Liver (tissue), 9 donors: ENCODE measurements around the gene ZNF212. TPM values are rescaled to one million over a fixed set of nuclear protein-coding genes. Genes with fewer than 3 reads are reported as not detected.

Experiments used
- DNase-seq: peaks from one replicate; pipeline ENCODE4 v3.0.0-alpha.2; 2017; ENCODE audit warnings: low spot score
- H3K27ac ChIP-seq, 2 donors: one replicate each; pipeline ENCODE4 v1.7.0; 2013; ENCODE audit warnings: inconsistent platforms in 2 of 2, low read length in 2 of 2, control low read depth in 1 of 2, low read depth in 1 of 2, mild to moderate bottlenecking in 1 of 2
- H3K27me3 ChIP-seq, 4 donors: one replicate each; pipeline versions ENCODE4 v1.6.1 to v1.7.0; 2013; ENCODE audit warnings: low read length in 3 of 4, inconsistent platforms in 1 of 4, mild to moderate bottlenecking in 1 of 4, moderate library complexity in 1 of 4; ENCODE audit not compliant: control insufficient read depth in 4 of 4, insufficient read depth in 4 of 4
- H3K36me3 ChIP-seq, 4 donors: one replicate each; pipeline versions ENCODE4 v1.6.1 to v1.7.0; 2013; ENCODE audit warnings: low read length in 3 of 4, mild to moderate bottlenecking in 3 of 4, low read depth in 1 of 4, moderate library complexity in 1 of 4; ENCODE audit not compliant: control insufficient read depth in 4 of 4, insufficient read depth in 3 of 4
- H3K4me1 ChIP-seq, 4 donors: one replicate each; pipeline versions ENCODE4 v1.6.1 to v1.7.0; 2013; ENCODE audit warnings: low read length in 3 of 4, mild to moderate bottlenecking in 3 of 4, moderate library complexity in 1 of 4; ENCODE audit not compliant: control insufficient read depth in 4 of 4, insufficient read depth in 4 of 4
- H3K4me3 ChIP-seq, 3 donors: one replicate each; pipeline versions ENCODE4 v1.6.1 to v1.7.0; 2013; ENCODE audit warnings: low read length in 3 of 3, control low read depth in 1 of 3, low read depth in 1 of 3, mild to moderate bottlenecking in 1 of 3
- H3K9ac ChIP-seq, 2 donors: one replicate each; pipeline ENCODE4 v1.7.0; 2013; ENCODE audit warnings: low read length in 2 of 2, mild to moderate bottlenecking in 2 of 2, moderate library complexity in 2 of 2, control low read depth in 1 of 2, low read depth in 1 of 2
- H3K9me3 ChIP-seq, 4 donors: one replicate each; pipeline versions ENCODE4 v1.6.1 to v1.7.0; 2013; ENCODE audit warnings: low read length in 3 of 4; ENCODE audit not compliant: control insufficient read depth in 4 of 4
- ATF3 ChIP-seq: IDR thresholded peaks from 2 replicates; pipeline ENCODE4 v1.6.1; 2016; ENCODE audit warnings: antibody characterized with exemption
- CTCF ChIP-seq: fragments of 150-350 bp; IDR thresholded peaks from 2 replicates; pipeline ENCODE4 v1.5.1; 2017; ENCODE audit warnings: improper control_type of control experiment, low read depth, low read length; ENCODE audit not compliant: missing input control
- EGR1 ChIP-seq, 2 donors: IDR thresholded peaks; 2 replicates each; pipeline ENCODE4 v1.6.1; 2016 to 2018; ENCODE audit warnings: antibody characterized with exemption in 2 of 2, low read depth in 2 of 2
- FOXA1 ChIP-seq: IDR thresholded peaks from 2 replicates; pipeline ENCODE4 v1.6.1; 2016; ENCODE audit warnings: antibody characterized with exemption
- FOXA2 ChIP-seq: IDR thresholded peaks from 2 replicates; pipeline ENCODE4 v1.6.1; 2016; ENCODE audit warnings: antibody characterized with exemption
- GABPA ChIP-seq, 2 donors: IDR thresholded peaks in 1 of 2; conservative IDR thresholded peaks in 1 of 2; 2 replicates each; pipeline ENCODE4 v1.6.1; 2016; ENCODE audit warnings: antibody characterized with exemption in 2 of 2, mild to moderate bottlenecking in 1 of 2, moderate library complexity in 1 of 2
- HNF4A ChIP-seq, 2 donors: conservative IDR thresholded peaks; 2 replicates each; pipeline ENCODE4 v1.6.1; 2016; ENCODE audit warnings: antibody characterized with exemption in 2 of 2, mild to moderate bottlenecking in 2 of 2
- HNF4G ChIP-seq: IDR thresholded peaks from 2 replicates; pipeline ENCODE4 v1.6.1; 2016; ENCODE audit warnings: antibody characterized with exemption
- JUND ChIP-seq, 2 donors: IDR thresholded peaks; 2 replicates each; pipeline ENCODE4 v1.6.1; 2016; ENCODE audit warnings: antibody characterized with exemption in 2 of 2
- MAX ChIP-seq: IDR thresholded peaks from 2 replicates; pipeline ENCODE4 v1.6.1; 2016; ENCODE audit warnings: antibody characterized with exemption
- NR2F2 ChIP-seq: IDR thresholded peaks from 2 replicates; pipeline ENCODE4 v1.6.1; 2016; ENCODE audit warnings: antibody characterized with exemption
- RAD21 ChIP-seq, 2 donors: IDR thresholded peaks; 2 replicates each; pipeline ENCODE4 v1.6.1; 2016; ENCODE audit warnings: antibody characterized with exemption in 2 of 2, mild to moderate bottlenecking in 2 of 2
- REST ChIP-seq: IDR thresholded peaks from 2 replicates; pipeline ENCODE4 v1.6.1; 2016; ENCODE audit warnings: antibody characterized with exemption, mild to moderate bottlenecking
- RXRA ChIP-seq, 2 donors: IDR thresholded peaks; 2 replicates each; pipeline ENCODE4 v1.6.1; 2017 to 2018; ENCODE audit warnings: antibody characterized with exemption in 2 of 2, mild to moderate bottlenecking in 1 of 2
- SP1 ChIP-seq: IDR thresholded peaks from 2 replicates; pipeline ENCODE4 v1.6.1; 2018; ENCODE audit warnings: antibody characterized with exemption, mild to moderate bottlenecking
- TAF1 ChIP-seq: conservative IDR thresholded peaks from 2 replicates; pipeline ENCODE4 v1.6.1; 2016; ENCODE audit warnings: antibody characterized with exemption, mild to moderate bottlenecking
- YY1 ChIP-seq: IDR thresholded peaks from 2 replicates; pipeline ENCODE4 v1.6.1; 2016; ENCODE audit warnings: antibody characterized with exemption, mild to moderate bottlenecking
- ZBTB33 ChIP-seq: IDR thresholded peaks from 2 replicates; pipeline ENCODE4 v1.6.1; 2016; ENCODE audit warnings: antibody characterized with exemption
- WGBS: extraction: QIAGEN DNeasy Blood & Tissue Kit; methylation state at CpG from one replicate; pipeline ENCODE4 v1.1.7; 2013; 5-methylcytosine and 5-hydroxymethylcytosine counted together
- polyA plus RNA-seq, 2 donors: library from polyadenylated mRNA; stranded (reverse) in 1 of 2; unstranded in 1 of 2; fragments of 200-250 nt in 1 of 2; fragments of >200 nt in 1 of 2; fragmentation: Nextera tagmentation in 1 of 2; extraction: Ambion mirVana in 1 of 2; gene quantifications; one replicate each; pipeline versions ENCODE4 v1.2.1 to v1.2.3, GENCODE V29; 2013 to 2015
- total RNA-seq, 2 donors: library from RNA; depleted of rRNA; stranded (reverse); fragments of >200 nt; gene quantifications; one replicate each; pipeline ENCODE4 v1.2.3, GENCODE V29; 2014
- donor health status: healthy.
- donor health status: healthy.
- donor health status: healthy.
- donor health status: healthy.
- donor health status: healthy.

Gene ZNF212
- total and polyA plus RNA-seq, 4 donors: 3.4 to 4.9 (median 3.7) TPM

GRCh38 chr7:149293946-149294633, 54.6 kb downstream of the ZNF212 start:
- H3K4me1 ChIP-seq: no peaks in the 10 kb centered on the region
- peaks cover 0 to 5% (median 2%) of the 10 kb centered on the region in 4 donors for H3K36me3 ChIP-seq
- no peak for TF ChIP-seq NR2F2
- no peak for TF ChIP-seq EGR1 (IDR thresholded peaks at IDR 0.05; ENCODE audit: low read depth in 2 of 2)
- no peak for TF ChIP-seq ZBTB33
- TF ChIP-seq GABPA (IDR thresholded peaks at IDR 0.05 in 1 of 2, conservative IDR thresholded peaks at IDR 0.05 in 1 of 2): no peak
- WGBS: 96% methylated on average over 15 of the region's 15 CpGs
- H3K27ac ChIP-seq: no peak overlapping the region
- DNase-seq: no peak
- H3K9me3 ChIP-seq: peaks cover 0 to 2% (median 0%) of the 10 kb centered on the region in 4 donors
- H3K27me3 ChIP-seq: no peaks in the 10 kb centered on the region
- no peak overlapping the region for H3K9ac ChIP-seq
- H3K4me3 ChIP-seq: no peak overlapping the region

GRCh38 chr7:149294634-149295480, 55.4 kb downstream of the ZNF212 start:
- Histone ChIP-seq H3K9me3 (peaks cover 0 to 2% (median 0%) of the 10 kb centered on the region in 4 donors), H3K36me3 (peaks cover 0 to 3% (median under 1%) of the 10 kb centered on the region in 4 donors), H3K4me3 (no peak overlapping the region), H3K27ac (no peak overlapping the region), H3K9ac (no peak overlapping the region), H3K4me1 (no peaks in the 10 kb centered on the region), H3K27me3 (no peaks in the 10 kb centered on the region)
- DNase-seq: no peak
- WGBS: 98% methylated on average over 55 of the region's 55 CpGs
- TF ChIP-seq EGR1 (IDR thresholded peaks at IDR 0.05; ENCODE audit: low read depth in 2 of 2) (no peak), MAX (no peak), SP1 (no peak), HNF4A (conservative IDR thresholded peaks at IDR 0.05) (no peak), REST (no peak), RXRA (IDR thresholded peaks at IDR 0.05) (no peak), FOXA2 (no peak), ATF3 (no peak), TAF1 (no peak), CTCF (no peak), NR2F2 (no peak), GABPA (IDR thresholded peaks at IDR 0.05 in 1 of 2, conservative IDR thresholded peaks at IDR 0.05 in 1 of 2) (no peak), JUND (IDR thresholded peaks at IDR 0.05) (no peak), YY1 (no peak), ZBTB33 (no peak), HNF4G (no peak), RAD21 (IDR thresholded peaks at IDR 0.05) (no peak), FOXA1 (no peak)
